A549 (cell line): Measurements from ENCODE around the gene CBFA2T3. TPM values are rescaled to one million over a fixed set of nuclear protein-coding genes. Genes with fewer than 3 reads are reported as not detected.

Source experiments
- BCL3 ChIP-seq: fragments of >200 bp; sonication (Bioruptor Twin); formaldehyde crosslinking; IDR thresholded peaks from 3 replicates; pipeline ENCODE4 v1.6.1; 2016
- CBX2 ChIP-seq: fragments of 200-600 bp; sonication (generic); IDR thresholded peaks from 2 replicates; pipeline ENCODE4 v1.6.1; 2016; ENCODE audit warnings: low read depth, mild to moderate bottlenecking, borderline replicate concordance
- CHD4 ChIP-seq: fragments of 200-600 bp; sonication (generic); IDR thresholded peaks from 2 replicates; pipeline ENCODE4 v1.6.1; 2016; ENCODE audit warnings: antibody characterized with exemption, mild to moderate bottlenecking, borderline replicate concordance
- CTCF ChIP-seq: fragments of >200 bp; sonication (Bioruptor Twin); formaldehyde crosslinking; IDR thresholded peaks from 3 replicates; pipeline ENCODE4 v1.5.1; 2016
- ELK1 ChIP-seq: fragments of 150-350 bp; IDR thresholded peaks from 2 replicates; pipeline ENCODE4 v1.6.1; 2014; ENCODE audit warnings: low read depth, mild to moderate bottlenecking, low read length
- EP300 ChIP-seq, 2 experiments: fragments of >200 bp; sonication (Bioruptor Twin); formaldehyde crosslinking; IDR thresholded peaks; 2 replicates in 1 of 2; 3 replicates in 1 of 2; pipeline ENCODE4 v1.6.1; 2016 to 2017
- ESRRA ChIP-seq: fragments of 150-350 bp; IDR thresholded peaks from 2 replicates; pipeline ENCODE4 v1.6.1; 2014; ENCODE audit warnings: mild to moderate bottlenecking, low read length, borderline replicate concordance
- FOSL2 ChIP-seq, 2 experiments: fragments of 450-650 bp in 1 of 2; fragments of >200 bp in 1 of 2; sonication (Bioruptor Twin) in 1 of 2; formaldehyde crosslinking; IDR thresholded peaks; 2 replicates each; pipeline versions ENCODE4 v1.5.0 to v1.6.1; 2016 to 2020; ENCODE audit warnings: mild to moderate bottlenecking in 1 of 2, moderate library complexity in 1 of 2
- FOXS1 ChIP-seq: fragments of 250-450 bp; sonication (Bioruptor Pico); IDR thresholded peaks from 2 replicates; pipeline ENCODE4 v1.5.0; 2020; ENCODE audit warnings: mild to moderate bottlenecking, moderate library complexity
- HES2 ChIP-seq: fragments of >200 bp; sonication (Bioruptor Twin); formaldehyde crosslinking; IDR thresholded peaks from 2 replicates; pipeline ENCODE4 v1.6.1; 2016
- HEYL ChIP-seq: fragments of 250-450 bp; sonication (Bioruptor Pico); IDR thresholded peaks from 2 replicates; pipeline ENCODE4 v1.8.0; 2021; ENCODE audit warnings: mild to moderate bottlenecking, moderate library complexity
- HMGXB4 ChIP-seq: fragments of 250-450 bp; sonication (Bioruptor Pico); IDR thresholded peaks from 2 replicates; pipeline ENCODE4 v1.5.0; 2021; ENCODE audit warnings: mild to moderate bottlenecking, moderate library complexity, borderline replicate concordance
- HOXA7 ChIP-seq: fragments of 250-450 bp; sonication (Bioruptor Pico); IDR thresholded peaks from 2 replicates; pipeline ENCODE4 v1.5.0; 2020; ENCODE audit warnings: mild to moderate bottlenecking, moderate library complexity
- HOXB13 ChIP-seq: fragments of 250-450 bp; sonication (Bioruptor Pico); IDR thresholded peaks from 2 replicates; pipeline ENCODE4 v1.5.0; 2020; ENCODE audit warnings: low read depth, mild to moderate bottlenecking, moderate library complexity
- JUN ChIP-seq, 2 experiments: fragments of >200 bp; sonication (Bioruptor Twin); formaldehyde crosslinking; IDR thresholded peaks; 2 replicates in 1 of 2; 3 replicates in 1 of 2; pipeline ENCODE4 v1.6.1; 2016 to 2017
- MAX ChIP-seq: IDR thresholded peaks from 2 replicates; pipeline ENCODE4 v1.6.1; 2012
- MAZ ChIP-seq: fragments of 150-350 bp; IDR thresholded peaks from 2 replicates; pipeline ENCODE4 v1.6.1; 2014; ENCODE audit warnings: antibody characterized with exemption, low read depth, low read length, borderline replicate concordance
- MYC ChIP-seq: IDR thresholded peaks from 2 replicates; pipeline ENCODE4 v1.6.1; 2012; ENCODE audit warnings: mild to moderate bottlenecking, inconsistent platforms, low read length, improper control_type of control experiment, borderline replicate concordance
- NPAS2 ChIP-seq: fragments of 250-450 bp; sonication (Bioruptor Pico); IDR thresholded peaks from 2 replicates; pipeline ENCODE4 v1.8.0; 2022; ENCODE audit warnings: mild to moderate bottlenecking, moderate library complexity, borderline replicate concordance
- NR3C1 ChIP-seq: fragments of >200 bp; sonication (Bioruptor Twin); formaldehyde crosslinking; IDR thresholded peaks from 3 replicates; pipeline ENCODE4 v1.6.1; 2017
- PBX3 ChIP-seq: IDR thresholded peaks from 2 replicates; pipeline ENCODE4 v1.6.1; 2012
- PHF8 ChIP-seq: fragments of 200-600 bp; sonication (generic); IDR thresholded peaks from 2 replicates; pipeline ENCODE4 v1.6.1; 2016; ENCODE audit warnings: low read depth, mild to moderate bottlenecking, antibody characterized with exemption, moderate library complexity, borderline replicate concordance
- RARB ChIP-seq: fragments of 250-450 bp; sonication (Bioruptor Pico); IDR thresholded peaks from 2 replicates; pipeline ENCODE4 v1.8.0; 2021; ENCODE audit warnings: mild to moderate bottlenecking, moderate library complexity
- REST ChIP-seq: fragments of 200-600 bp; sonication (generic); IDR thresholded peaks from 2 replicates; pipeline ENCODE4 v1.6.1; 2016; ENCODE audit warnings: antibody characterized with exemption, mild to moderate bottlenecking, moderate library complexity
- RNF2 ChIP-seq: fragments of 200-600 bp; sonication (generic); IDR thresholded peaks from 2 replicates; pipeline ENCODE4 v1.6.1; 2016; ENCODE audit warnings: low read depth, mild to moderate bottlenecking, antibody characterized with exemption, moderate library complexity, borderline replicate concordance
- SMC3 ChIP-seq: fragments of >200 bp; sonication (Bioruptor Twin); formaldehyde crosslinking; IDR thresholded peaks from 3 replicates; pipeline ENCODE4 v1.6.1; 2018; ENCODE audit warnings: inconsistent platforms
- SREBF2 ChIP-seq: fragments of 450-650 bp; IDR thresholded peaks from 2 replicates; pipeline ENCODE4 v1.6.1; 2014; ENCODE audit warnings: mild to moderate bottlenecking, moderate library complexity
- TP53 ChIP-seq: fragments of 250-450 bp; sonication (Bioruptor Pico); IDR thresholded peaks from 2 replicates; pipeline ENCODE4 v1.5.0; 2021; ENCODE audit warnings: mild to moderate bottlenecking, moderate library complexity
- polyA plus RNA-seq, 4 experiments: library from polyadenylated mRNA; depleted of rRNA in 3 of 4; stranded (reverse); fragments of >200 nt; fragmentation: RNase III in 1 of 4; extraction: RNeasy Plus Mini Kit Qiagen cat#74134 plus additional on column Dnase treatment in 1 of 4; gene quantifications; 2 replicates in 3 of 4; 3 replicates in 1 of 4; pipeline ENCODE4 v1.2.3, GENCODE V29; 2011 to 2017

Gene CBFA2T3
- polyA plus RNA-seq, 2 of the 4 experiments (the other 2 are of a cell fraction) = 0.08 TPM; not detected in 1

- TF ChIP-seq HMGXB4 (CRISPR knock-in tag) = no peak
- no peak for TF ChIP-seq SMC3
- no peak for TF ChIP-seq FOXS1 (CRISPR knock-in tag)
- TF ChIP-seq JUN (IDR thresholded peaks at IDR 0.05) = peak; percentile 45 to 69; a peak in 2 of 5 replicates
- peak; percentile 69; the same call in 1 of the 2 replicates for TF ChIP-seq PHF8
- peak; percentile 55; the same call in 1 of the 2 replicates for TF ChIP-seq TP53 (CRISPR knock-in tag)
- no peak for TF ChIP-seq HEYL (CRISPR knock-in tag)
- TF ChIP-seq BCL3 = no peak; the same call in 2 of the 3 replicates
- TF ChIP-seq HES2 = no peak
- no peak for TF ChIP-seq ESRRA
- TF ChIP-seq ELK1 = no peak
- TF ChIP-seq PBX3 = peak; percentile 29; the same call in 1 of the 2 replicates
- no peak for TF ChIP-seq MAZ
- no peak for TF ChIP-seq HOXB13 (CRISPR knock-in tag)
- TF ChIP-seq MAX = peak; percentile 79
- no peak for TF ChIP-seq REST
- TF ChIP-seq EP300 (IDR thresholded peaks at IDR 0.05) = no peak
- TF ChIP-seq HOXA7 (CRISPR knock-in tag) = no peak
- no peak for TF ChIP-seq MYC
- no peak for TF ChIP-seq CTCF
- no peak for TF ChIP-seq SREBF2
- no peak for TF ChIP-seq RARB (CRISPR knock-in tag)
- TF ChIP-seq FOSL2 (IDR thresholded peaks at IDR 0.05) = no peak
- TF ChIP-seq FOSL2 (CRISPR knock-in tag; IDR thresholded peaks at IDR 0.05) = peak; percentile 22; the same call in 1 of the 2 replicates
- peak; percentile 95 for TF ChIP-seq NPAS2 (CRISPR knock-in tag)
- TF ChIP-seq CBX2 = no peak
- no peak for TF ChIP-seq CHD4
- no peak for TF ChIP-seq NR3C1
- no peak for TF ChIP-seq RNF2
Observed at GRCh38 chr16:88856828-88857727, 119.9 kb downstream of the CBFA2T3 start, which contains the start of the genes GALNS and TRAPPC2L (continued).
